Measurements from ENCODE around the gene TPO.

TPO gene

DNA sequence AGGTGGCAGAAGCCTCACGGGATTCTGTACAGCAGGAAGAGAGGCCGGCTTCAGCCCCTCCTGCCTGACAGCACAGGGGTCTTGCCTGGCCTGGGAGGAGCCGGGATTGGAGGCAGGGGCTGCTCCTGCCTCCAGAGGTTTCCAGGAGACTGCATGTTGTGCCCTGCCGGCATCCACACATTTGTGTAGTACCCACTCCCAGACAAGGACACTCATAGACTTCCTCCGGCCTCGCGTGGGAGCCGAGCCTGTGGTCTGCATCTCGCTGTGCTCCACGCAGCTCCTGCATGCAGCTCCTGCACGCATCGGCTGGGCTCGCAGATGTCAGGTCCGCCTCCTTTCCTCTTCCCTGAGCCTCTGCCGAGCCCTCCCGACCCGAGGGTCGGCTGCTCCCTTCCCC, 34.7 kb downstream of the TPO start:
- no peak for DNase-seq (ENCODE audit: low read depth in 2 of 2)

DNA sequence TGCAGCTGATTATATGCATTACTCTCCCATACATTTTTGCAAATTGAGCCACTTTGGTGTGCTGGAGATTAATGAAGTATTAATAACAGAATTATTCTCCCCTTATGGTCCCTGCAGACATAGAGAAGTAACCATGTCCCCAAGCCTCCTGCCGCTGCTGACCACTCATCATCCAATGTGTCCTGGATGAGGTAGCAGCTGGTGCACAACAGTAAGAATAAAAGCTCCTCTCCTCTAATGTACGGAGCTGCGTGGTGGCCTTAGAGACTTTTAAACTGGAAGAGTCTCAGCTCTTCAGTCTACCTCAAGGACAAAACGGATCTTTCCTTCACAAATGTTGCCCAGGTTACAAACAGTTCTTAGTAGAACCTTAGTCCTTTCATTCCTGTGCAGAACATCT, 37.7 kb downstream of the TPO start:
- no peak for DNase-seq (ENCODE audit: low read depth in 2 of 2)

DNA sequence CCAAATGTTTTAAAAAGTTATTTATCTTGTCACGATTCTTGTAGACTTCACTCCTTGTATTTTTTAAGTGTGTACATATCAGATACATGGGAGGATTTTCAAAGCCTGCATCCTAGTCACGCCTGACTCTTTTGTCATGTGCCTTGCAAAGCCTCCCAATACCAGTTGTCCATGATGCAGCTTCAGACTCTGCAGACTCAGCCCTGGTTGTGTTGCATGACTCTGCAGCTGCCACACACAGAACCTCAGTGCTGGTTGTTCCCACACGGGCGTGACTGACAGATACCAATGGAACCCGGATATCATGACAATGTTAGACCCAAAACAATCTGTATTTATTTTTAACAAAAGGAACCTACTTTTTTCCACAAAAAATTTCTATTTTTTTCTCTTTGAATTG, 38.2 kb downstream of the TPO start:
- no peak for DNase-seq (ENCODE audit: low read depth in 2 of 2)

DNA sequence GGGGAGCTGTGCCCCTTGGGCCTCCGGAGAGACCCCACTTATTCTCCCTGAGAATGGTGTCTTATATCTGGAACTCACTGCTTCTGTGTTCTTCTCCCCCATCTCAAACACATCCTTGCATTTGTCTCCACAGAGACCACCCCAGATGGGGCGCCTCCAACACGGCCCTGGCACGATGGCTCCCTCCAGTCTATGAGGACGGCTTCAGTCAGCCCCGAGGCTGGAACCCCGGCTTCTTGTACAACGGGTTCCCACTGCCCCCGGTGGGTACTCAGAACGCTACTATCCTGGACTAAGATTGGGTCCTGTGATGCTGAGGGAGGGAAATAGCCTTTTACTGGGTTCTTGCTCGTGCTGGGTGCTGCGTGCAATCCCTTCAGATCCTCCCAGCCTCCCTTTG, 40.3 kb downstream of the TPO start:
- DNase-seq (ENCODE audit: low read depth in 2 of 2): no peak

DNA sequence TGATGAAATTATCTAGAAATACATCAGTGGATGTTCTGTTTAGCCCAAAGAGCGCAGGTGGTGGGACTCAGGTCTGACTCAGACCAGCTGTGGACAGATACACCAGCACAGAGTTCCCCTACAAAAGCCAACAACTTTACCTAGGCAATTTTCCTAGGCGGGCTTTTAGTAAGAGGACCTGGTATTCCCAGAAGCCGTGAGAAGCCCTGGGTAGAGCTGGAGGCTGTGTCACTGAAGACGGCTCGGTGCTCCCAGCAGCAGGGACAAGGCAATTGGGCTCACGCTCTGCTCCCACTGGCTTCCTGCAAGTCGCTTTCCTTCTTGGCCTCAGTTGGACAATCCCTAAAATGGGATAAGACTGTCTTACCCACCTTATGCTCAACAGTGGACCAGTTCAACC, 41.1 kb downstream of the TPO start:
- DNase-seq (ENCODE audit: low read depth in 2 of 2): no peak

DNA sequence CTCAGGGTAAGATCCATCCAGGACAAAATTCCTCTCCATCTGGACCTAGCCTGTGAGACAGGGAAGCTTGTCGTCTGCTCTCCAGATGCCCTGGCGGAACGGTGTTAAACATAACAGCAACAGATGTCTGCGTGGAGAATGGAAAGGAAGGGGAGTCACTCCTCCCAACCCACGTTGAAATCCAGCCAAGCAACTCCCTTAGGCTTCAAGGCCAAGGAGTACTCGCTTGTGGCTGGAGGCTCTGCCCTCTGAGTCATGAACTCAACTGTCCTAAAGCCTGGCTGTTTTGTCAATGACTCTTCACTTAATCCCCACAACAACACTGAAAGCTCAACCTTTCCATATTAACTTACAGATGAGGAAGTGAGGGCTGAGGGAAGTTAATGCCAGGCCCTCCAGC, 42.2 kb downstream of the TPO start:
- DNase-seq (ENCODE audit: low read depth in 2 of 2): no peak

DNA sequence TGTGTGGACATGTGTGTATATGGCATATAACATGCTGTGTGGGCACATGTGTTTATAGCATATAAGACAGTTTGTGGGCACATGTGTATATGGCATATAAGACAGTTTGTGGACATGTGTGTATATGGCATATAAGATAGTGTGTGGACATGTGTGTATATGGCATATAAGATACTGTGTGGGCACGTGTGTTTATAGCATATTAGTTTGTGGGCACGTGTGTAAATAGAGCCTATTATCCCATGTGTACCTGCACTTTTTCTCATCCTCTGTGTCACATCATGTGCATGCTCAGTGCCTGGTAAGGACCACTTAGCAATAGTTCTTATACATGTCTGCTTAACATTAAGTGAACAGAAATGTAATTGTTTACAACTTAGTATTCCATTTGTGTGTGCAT, 45.2 kb downstream of the TPO start:
- DNase-seq (ENCODE audit: low read depth in 2 of 2): no peak

DNA sequence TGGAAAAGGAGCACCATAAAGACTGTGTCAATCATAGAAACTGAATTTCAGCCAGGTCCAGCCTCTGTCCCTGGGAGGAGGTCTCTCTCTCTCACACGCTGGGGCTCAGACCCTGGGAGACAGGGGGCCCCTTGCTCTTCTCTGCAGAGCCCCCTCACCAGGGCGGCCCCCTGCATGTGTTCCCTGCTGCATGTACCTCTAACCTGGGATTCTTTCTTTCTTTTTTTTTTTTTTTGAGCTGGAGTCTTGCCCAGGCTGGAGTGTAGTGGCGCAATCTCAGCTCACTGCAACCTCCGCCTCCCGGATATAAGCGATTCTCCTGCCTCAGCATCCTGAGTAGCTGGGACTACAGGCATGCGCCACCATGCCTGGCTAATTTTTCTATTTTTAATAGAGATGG, 46.5 kb downstream of the TPO start:
- DNase-seq (ENCODE audit: low read depth in 2 of 2): no peak

DNA sequence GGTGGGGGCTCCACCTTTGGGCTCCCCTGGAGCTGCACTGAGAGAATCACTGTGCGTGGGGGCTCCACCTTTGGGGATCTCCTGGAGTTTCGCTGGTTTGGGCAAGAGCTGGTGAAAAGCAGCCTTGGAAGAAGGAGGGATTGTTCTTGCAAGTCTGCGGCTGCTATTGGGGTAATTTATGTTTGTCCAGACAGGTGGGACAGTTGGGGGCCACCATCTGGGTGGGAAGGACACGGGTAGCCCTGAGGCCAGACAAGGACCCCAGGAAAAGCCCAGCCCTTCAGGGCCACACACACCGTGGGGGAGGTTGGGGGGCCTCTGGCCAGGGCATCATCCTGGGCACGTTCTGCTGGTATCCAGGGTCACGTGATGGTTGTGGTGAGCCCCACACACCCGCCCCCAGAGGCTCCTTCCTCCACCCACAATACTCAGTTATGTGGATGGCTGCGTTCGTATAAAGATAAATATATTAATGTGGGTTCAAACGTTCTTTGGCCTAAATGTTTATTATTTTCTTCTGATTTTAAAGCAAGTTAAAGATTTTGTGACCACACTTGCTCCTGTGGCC, 47.7 kb downstream of the TPO start:
- DNase-seq (ENCODE audit: low read depth in 2 of 2): no peak

DNA sequence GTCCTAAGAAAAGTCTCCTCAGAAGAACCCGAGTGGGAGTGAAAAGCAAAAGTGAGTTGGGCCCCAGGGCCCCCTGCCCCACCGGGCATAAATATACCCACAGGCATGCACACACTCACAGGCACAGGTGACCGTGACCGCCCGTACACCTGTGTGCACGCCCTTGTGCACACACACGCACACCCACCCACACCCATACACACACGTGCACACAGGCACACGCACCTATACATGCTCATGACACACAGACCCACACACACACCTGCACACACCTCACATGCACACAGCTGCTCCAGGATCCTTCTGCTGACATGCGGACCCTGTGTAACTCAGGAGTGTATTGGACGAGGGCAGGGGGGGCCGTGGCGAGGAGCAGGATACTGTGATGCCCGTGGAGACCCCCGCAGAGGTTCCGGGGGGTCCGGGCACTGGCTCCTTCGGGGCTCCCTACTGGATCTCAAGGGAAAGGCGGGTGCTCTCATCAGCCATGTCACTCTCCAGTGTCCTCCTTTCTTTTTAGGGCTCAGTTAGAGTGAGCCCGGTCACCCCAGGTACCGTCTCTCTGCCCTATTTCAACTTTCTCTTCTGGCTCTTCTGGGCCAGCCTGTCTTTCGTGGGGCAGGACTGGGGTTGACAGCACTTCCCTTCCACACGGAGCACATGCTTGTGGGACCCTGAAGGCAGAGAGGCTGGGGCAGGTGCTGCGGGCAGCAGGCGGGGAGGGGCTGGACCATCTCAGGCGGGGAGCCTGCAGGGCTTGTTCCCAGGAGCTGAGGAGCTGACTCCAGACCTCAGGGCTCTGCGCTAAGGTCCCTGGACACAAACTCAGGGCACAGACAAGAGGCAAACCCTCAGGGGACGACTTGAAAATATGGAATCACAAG, 48.5 kb downstream of the TPO start:
- DNase-seq (ENCODE audit: low read depth in 2 of 2): no peak

DNA sequence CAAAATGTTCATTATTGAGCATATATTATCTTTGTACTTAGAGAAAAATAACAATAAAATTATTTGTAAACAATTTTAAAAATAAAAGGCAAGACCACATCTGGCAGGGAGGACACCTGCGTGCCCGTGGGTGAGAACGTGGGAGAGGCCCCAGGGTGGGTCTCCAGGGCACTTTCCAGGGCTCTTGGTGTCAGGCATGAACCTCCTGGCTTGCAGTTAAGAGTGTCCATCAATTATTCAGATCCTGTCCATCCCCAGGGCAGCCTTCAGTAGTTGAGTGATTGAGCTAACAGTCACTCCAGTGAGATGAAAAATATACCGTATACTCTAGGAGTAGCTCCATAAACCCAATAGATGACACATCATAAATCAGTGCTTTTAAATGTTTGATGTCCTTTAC, 49.7 kb downstream of the TPO start:
- DNase-seq (ENCODE audit: low read depth in 2 of 2): no peak

DNA sequence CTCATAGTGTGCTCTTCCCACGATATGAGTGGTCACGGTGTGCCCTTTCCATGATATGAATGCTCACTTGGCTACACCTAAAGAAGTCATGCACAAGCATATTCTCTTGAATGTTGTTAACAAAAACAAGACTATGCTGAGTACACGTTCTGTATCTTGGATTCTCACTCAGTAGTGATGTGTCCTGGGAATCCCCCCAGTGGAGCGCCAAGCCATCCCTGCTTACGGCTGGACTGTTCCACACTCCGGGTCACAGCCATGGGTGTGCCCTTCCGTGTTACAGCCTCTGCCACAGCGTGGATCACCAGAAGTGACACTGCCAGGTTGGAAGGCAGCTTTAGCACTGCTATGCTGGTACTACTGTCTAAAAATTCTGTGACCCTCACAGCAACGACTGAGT, 59.1 kb downstream of the TPO start:
- DNase-seq (ENCODE audit: low read depth in 2 of 2): no peak

DNA sequence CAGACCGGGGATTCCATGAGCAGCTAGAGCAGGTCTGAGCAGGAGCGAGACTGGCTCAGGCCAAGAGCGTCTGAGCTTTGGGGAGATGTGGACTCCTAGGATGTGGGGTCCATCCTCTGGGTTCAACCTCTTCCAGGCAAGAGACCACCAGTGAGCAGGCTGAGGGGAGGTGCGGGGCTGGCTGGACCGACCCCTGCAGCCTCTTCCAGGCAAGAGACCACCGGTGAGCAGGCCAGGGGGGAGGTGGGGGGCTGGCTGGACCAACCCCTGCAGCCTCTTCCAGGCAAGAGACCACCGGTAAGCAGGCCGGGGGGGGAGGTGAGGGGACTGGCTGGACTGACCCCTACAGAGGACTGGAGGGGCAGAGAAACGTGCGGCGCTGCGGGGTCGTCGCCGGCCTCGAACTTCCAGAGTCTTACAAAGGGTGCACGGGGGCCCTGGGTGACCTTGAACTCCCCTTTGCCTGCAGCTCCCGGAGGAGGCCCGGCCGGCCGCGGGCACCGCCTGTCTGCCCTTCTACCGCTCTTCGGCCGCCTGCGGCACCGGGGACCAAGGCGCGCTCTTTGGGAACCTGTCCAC, 63.4 kb downstream of the TPO start:
- DNase-seq (ENCODE audit: low read depth in 2 of 2): no peak

DNA sequence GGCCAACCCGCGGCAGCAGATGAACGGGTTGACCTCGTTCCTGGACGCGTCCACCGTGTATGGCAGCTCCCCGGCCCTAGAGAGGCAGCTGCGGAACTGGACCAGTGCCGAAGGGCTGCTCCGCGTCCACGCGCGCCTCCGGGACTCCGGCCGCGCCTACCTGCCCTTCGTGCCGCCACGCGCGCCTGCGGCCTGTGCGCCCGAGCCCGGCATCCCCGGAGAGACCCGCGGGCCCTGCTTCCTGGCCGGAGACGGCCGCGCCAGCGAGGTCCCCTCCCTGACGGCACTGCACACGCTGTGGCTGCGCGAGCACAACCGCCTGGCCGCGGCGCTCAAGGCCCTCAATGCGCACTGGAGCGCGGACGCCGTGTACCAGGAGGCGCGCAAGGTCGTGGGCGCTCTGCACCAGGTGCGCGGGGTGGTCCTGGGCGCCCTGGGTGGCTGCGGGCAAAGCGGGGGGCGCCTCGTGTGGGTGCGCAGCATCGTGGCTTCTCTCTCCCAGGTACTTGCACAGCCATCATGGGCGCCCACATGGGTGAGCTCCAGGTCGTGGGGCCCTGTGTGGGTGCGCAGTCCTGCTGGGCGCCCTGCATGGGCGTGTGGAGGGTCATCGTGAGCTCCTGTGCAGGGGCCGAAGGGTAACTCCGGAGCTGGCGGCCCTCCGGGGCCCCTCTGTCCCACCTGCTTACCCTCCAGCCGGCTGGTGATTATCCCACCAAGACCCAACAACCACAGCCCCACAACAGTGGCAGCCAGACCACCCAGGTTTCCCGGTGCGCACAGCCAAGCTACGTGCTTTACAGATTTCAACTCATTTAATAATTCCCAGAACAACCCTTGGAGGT, 64.2 kb downstream of the TPO start:
- no peak for DNase-seq (ENCODE audit: low read depth in 2 of 2)

DNA sequence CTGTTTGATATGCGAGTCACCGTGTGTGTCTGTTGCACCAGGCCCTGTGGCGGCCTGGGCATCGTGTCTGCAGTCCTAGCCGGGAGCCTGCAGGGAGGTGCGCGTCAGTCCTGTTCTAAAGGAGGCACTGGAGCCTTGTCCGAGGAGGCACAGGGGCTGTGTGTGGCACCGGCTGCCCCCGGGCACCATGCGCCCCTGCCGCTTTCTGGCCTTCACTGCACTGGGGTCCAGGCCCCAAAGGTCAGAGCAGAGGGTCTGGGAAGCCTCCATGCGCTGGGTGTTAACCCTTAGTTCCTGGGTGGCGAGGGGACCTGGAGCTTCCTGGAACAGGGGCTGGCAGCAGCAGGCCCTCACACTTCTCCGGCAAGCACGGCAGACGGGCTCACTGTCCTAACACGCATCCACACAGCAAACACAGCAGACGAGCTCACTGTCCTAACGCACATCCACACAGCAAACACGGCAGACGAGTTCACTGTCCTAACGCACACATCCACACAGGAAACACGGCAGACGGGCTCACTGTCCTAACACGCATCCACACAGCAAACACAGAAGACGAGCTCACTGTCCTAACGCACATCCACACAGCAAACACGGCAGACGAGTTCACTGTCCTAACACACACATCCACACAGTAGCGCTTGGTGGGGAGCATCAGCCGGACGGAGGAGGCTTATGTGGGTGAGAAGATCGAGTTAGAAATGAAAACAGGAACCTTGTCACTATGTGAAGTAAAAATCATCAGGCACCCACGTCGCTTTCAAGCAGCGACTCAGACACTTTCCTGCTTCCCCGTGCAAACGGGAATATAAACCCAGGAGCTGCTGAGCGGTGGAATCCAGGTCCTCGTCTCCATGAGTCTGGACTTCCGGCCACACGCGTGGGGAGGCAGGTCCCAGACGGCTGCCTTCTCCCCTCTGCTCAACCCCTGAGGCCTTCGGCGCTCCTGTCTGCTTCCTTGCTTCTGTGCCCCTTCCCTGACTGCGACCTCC, 65.3 kb downstream of the TPO start:
- no peak for DNase-seq (ENCODE audit: low read depth in 2 of 2)

DNA sequence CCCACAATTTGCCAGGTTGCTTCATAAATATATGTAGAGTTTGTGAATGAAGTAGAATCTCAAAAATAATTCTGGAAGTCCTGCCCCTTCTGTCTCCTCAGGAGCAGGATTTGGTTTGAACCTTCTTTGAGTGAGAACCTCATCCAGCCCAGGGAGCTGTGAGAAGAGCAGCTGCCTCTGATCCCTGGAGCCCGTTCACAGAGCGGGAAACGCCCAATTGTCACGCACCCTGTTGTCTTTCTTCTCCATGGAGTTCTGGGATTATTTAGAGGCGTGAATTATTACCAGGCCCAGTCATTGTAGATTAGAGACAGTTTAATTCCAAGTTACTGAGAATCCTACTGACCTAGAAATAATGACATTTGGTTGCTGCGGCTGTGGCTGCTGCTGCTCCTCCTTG, 66.1 kb downstream of the TPO start:
- DNase-seq (ENCODE audit: low read depth in 2 of 2): no peak

DNA sequence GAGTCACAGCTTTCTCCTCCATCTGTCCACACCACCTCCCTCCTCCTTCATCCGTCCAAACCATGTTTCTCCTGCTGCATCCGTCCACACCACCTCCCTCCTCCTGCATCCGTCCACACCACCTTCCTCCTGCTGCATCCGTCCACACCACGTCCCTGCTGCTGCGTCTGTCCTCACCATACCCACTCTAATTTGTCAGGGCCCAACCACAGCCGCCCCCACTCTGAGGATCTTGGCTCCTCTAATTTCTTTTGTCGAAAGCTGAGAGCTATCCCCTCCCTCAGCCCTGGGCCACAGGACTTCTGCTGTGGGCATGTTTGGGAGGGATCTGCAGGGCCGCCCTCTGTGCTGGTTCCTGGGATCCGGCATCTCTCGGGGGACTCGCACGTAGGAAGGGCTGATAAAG, 67.4 kb downstream of the TPO start:
- no peak for DNase-seq (ENCODE audit: low read depth in 2 of 2)

DNA sequence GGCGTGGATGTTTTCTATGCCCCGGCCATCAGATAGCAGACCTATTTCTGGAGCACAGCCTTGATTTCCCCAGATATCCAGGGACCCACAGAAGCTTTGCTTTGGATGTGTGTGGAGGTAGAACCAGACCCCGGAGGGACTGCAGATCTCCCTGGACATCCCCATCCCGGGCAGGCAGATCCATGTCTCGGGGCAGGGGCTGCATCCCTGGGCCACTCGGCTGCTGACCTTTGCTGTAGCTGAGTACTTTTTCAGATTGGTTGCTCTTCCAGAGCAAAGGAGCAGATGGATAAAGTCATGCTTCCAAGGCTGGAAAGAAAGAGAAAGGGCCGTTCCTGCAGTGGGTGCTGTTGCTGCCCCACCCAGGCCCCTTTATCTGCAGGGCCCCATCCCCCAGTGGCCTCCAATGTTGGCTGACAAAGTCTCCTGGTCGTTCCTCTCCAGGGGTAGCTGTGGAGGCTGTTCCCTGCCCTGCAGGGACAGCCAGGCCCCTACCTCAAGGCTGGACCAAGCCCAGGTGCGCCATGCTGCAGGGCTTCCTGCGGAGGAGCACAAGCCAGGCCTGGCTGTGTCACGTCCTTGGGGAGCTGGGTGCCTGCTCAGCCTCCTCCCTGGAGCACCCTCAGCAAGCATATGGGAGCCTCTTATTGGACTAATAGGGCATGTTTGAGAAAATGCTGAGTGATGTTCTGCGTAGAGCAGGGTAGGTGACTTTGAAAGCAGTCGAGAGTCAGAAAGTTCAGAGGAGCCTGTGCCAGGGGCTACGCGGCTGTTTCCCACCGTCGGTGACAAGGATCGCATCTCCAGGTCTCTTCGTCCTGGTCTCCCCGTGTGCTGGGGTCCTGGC, 68.4 kb downstream of the TPO start:
- DNase-seq (ENCODE audit: low read depth in 2 of 2): no peak

DNA sequence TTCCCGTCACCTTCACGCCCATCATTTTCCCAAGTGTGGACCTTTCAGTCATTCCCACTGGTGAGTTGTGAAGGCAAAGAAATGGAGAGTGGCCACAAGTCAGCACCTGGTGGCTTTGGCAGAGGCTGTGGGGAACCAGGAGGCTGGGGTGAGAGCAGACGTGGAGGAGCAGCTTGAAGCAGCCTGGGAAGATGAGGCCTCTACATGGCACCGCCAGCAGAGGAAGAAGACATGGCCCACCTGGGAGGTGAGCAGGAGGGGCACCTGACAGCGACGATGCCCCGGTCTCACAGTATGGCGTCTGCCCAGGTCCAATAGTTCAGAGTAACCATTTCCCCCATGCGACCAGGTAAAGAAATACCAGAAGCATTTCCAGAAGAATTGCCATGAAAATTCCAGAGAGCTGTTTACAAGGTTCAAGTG, 69.0 kb downstream of the TPO start:
- no peak for DNase-seq (ENCODE audit: low read depth in 2 of 2)

DNA sequence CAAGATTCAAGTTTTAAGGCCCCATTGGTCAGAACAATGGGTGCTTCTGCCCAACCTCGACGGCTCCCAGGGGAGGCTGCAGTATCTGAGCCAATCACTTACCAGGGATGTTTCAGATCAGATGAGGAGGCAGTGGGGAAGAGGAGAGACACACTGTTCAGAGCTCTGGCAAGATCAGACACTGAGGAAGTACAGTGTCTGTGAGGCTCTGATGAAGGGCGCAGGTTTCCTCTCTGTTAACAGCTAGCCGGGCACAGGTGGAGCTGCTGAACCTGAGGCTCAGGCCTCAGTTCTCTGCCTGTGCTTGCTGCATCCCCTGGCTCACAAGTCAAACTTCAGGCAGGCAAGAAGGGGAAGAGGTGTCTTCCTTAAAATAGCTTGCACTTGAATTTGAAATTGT, 69.7 kb downstream of the TPO start:
- DNase-seq (ENCODE audit: low read depth in 2 of 2): no peak

Data from fibroblast of skin of left biceps (primary cell).